Measurements from ENCODE around the gene EEF1AKMT1.

The EEF1AKMT1 gene

DNA sequence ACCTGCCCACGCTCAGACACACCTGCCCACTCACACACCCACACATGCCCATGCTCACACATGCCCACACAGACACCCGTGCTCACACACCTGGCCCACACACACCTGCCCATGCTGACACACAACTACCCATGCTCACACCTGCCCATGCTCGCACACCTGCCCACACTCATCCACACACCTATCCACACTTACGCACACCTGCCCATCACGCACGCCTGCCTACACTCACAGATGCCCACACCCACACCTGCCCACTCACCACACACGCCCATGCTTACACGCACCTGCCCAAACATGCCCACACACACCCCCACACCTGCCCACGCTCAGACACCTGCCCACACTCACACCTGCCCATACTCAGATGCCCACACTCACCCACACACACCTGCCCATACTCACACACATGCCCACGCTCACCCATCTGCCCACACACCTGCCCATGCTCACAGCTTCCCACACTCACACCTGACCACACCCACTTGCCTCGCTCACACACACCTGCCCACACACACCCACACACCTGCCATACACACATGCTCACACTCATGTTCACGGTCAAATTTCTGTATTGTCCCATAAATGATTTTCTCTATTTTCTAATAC lies 54.7 kb downstream of the EEF1AKMT1 start:
- no peaks in the 10 kb centered on the region for H3K9me3 ChIP-seq (ENCODE audit: insufficient read depth, low read length)
- no peaks in the 10 kb centered on the region for H3K36me3 ChIP-seq (replicated peaks; ENCODE audit: low read depth, low read length)
- no peak overlapping the region for H3K4me2 ChIP-seq (ENCODE audit: low read length)
- H3K4me1 ChIP-seq (ENCODE audit: low read length), result no peaks in the 10 kb centered on the region
- H2AFZ ChIP-seq (ENCODE audit: low read depth, low read length), result no peak overlapping the region
- TF ChIP-seq, protein P1, sequence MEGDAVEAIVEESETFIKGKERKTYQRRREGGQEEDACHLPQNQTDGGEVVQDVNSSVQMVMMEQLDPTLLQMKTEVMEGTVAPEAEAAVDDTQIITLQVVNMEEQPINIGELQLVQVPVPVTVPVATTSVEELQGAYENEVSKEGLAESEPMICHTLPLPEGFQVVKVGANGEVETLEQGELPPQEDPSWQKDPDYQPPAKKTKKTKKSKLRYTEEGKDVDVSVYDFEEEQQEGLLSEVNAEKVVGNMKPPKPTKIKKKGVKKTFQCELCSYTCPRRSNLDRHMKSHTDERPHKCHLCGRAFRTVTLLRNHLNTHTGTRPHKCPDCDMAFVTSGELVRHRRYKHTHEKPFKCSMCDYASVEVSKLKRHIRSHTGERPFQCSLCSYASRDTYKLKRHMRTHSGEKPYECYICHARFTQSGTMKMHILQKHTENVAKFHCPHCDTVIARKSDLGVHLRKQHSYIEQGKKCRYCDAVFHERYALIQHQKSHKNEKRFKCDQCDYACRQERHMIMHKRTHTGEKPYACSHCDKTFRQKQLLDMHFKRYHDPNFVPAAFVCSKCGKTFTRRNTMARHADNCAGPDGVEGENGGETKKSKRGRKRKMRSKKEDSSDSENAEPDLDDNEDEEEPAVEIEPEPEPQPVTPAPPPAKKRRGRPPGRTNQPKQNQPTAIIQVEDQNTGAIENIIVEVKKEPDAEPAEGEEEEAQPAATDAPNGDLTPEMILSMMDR (IDR thresholded peaks at IDR 0.05; ENCODE audit: low read depth, low read length), result no peak
- no peak for TF ChIP-seq EZH2phosphoT487 (IDR thresholded peaks at IDR 0.05; ENCODE audit: low read depth)
- no peaks in the 10 kb centered on the region for H3K79me2 ChIP-seq (ENCODE audit: low read length)
- no peak overlapping the region for H3K9ac ChIP-seq (ENCODE audit: low read length)
- H3K4me3 ChIP-seq (ENCODE audit: low read length), result no peak overlapping the region
- H4K20me1 ChIP-seq (ENCODE audit: insufficient read depth, low read length), result no peaks in the 10 kb centered on the region
- H3K27me3 ChIP-seq (ENCODE audit: low read depth, low read length), result no peaks in the 10 kb centered on the region
- no peak overlapping the region for H3K27ac ChIP-seq (ENCODE audit: low read length)

DNA sequence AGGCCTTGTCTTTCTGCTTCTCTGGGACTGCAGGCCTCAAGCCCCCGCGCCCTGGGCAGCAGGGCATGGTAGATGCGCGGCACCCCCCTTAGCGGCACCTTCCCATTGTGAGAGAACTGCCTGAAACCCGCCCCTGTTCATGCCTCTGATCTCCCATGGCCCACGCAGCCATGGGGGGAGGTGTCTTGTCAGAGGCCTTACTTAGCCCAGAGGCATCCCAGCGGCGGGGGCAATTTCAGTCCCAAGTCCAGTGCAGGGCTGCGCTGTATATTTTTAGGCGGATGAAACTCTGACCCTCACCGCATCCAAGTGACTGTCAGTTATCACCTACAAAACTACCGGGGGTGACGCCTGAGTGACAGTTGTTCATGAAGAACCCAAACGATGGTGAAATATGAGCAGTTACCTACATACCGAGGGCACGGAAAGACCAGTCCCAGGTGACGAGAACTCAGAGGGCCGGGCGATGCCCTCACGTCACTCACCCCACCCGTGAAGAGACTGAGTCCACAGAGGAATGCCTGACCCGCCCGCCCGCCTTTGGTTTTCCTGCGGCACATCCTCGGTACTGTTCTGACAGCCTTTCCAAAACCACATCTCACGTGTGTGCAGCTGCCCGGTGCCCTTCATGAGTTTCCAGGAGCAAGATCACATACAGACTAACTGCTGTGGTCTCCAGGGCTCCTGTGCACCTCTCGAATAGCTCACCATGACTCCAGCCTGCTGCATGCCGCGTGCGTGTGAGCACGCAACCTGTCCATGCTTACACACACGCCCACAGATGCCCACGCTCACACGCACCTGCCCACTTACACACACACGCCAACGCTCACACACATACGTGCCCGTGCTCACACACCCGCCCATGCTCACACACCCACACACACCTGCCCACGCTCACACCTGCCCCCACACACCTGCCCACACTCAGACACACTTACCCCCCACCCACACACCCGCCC lies 55.9 kb downstream of the EEF1AKMT1 start:
- TF ChIP-seq EZH2phosphoT487 (IDR thresholded peaks at IDR 0.05; ENCODE audit: low read depth), result no peak
- TF ChIP-seq, protein P1 (IDR thresholded peaks at IDR 0.05; ENCODE audit: low read depth, low read length), result no peak
- peaks cover 5% of the 10 kb centered on the region; the same call in 1 of the 2 replicates for H3K4me1 ChIP-seq (ENCODE audit: low read length)

DNA sequence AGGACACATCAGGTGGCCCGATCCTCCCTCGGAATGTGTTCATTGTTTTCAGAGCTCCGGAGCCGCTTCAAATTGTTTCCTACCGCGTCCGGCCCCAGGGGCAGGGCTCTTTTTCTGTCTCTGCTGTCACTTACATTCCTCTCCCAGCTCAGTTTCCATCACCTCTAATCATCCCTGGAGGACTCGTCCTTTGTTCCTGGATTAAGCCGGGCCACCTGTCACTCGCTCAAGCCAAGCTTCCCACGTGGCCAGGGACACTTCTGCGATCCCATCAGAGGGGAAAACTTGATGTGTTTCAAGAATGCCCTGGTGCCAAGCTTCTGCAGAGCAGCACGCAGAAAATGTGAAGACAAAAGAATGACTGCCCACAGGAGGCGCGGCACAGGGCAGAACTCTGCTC lies 56.8 kb downstream of the EEF1AKMT1 start:
- Histone ChIP-seq H3K4me3 (ENCODE audit: low read length) (no peak overlapping the region), H4K20me1 (ENCODE audit: insufficient read depth, low read length) (no peaks in the 10 kb centered on the region), H3K36me3 (replicated peaks; ENCODE audit: low read depth, low read length) (no peaks in the 10 kb centered on the region), H3K27me3 (ENCODE audit: low read depth, low read length) (peaks cover 8% of the 10 kb centered on the region), H3K27ac (ENCODE audit: low read length) (no peak overlapping the region), H3K79me2 (ENCODE audit: low read length) (no peaks in the 10 kb centered on the region), H3K9ac (ENCODE audit: low read length) (no peak overlapping the region), H3K9me3 (ENCODE audit: insufficient read depth, low read length) (no peaks in the 10 kb centered on the region), H3K4me2 (ENCODE audit: low read length) (no peak overlapping the region), H2AFZ (ENCODE audit: low read depth, low read length) (no peak overlapping the region), H3K4me1 (ENCODE audit: low read length) (peaks cover 7% of the 10 kb centered on the region; the same call in 1 of the 2 replicates)
- TF ChIP-seq, protein P1 (IDR thresholded peaks at IDR 0.05; ENCODE audit: low read depth, low read length), result no peak
- TF ChIP-seq EZH2phosphoT487 (IDR thresholded peaks at IDR 0.05; ENCODE audit: low read depth), result no peak

More for the DNA sequence above, 55.9 kb downstream of the EEF1AKMT1 start:
- Histone ChIP-seq H3K4me2 (ENCODE audit: low read length) (no peak overlapping the region), H3K9ac (ENCODE audit: low read length) (no peak overlapping the region), H3K9me3 (ENCODE audit: insufficient read depth, low read length) (no peaks in the 10 kb centered on the region), H3K27ac (ENCODE audit: low read length) (no peak overlapping the region), H3K36me3 (replicated peaks; ENCODE audit: low read depth, low read length) (no peaks in the 10 kb centered on the region), H3K27me3 (ENCODE audit: low read depth, low read length) (peaks cover 8% of the 10 kb centered on the region), H4K20me1 (ENCODE audit: insufficient read depth, low read length) (no peaks in the 10 kb centered on the region), H3K4me3 (ENCODE audit: low read length) (no peak overlapping the region), H3K79me2 (ENCODE audit: low read length) (no peaks in the 10 kb centered on the region), H2AFZ (ENCODE audit: low read depth, low read length) (no peak overlapping the region)

DNA sequence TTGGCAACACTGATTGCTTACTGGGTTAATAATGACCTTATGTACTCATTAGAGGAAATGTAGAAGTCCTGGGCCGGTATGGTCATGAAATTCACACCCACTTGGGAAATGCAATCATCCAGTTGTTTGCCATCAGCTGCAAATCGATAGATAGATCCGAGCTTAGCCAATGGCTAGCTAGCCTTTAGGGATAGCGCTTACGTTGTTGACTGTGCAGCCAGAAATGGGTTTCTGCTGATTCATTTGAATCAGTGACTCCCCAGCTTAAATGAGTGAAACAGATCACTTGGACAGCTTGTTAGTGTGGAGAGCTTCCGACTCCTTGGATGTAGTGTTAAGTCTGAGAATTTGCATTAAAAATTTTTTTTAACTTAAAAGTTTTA lies 58.4 kb downstream of the EEF1AKMT1 start:
- no peak overlapping the region for H3K4me3 ChIP-seq (ENCODE audit: low read length)
- H3K79me2 ChIP-seq (ENCODE audit: low read length), result no peaks in the 10 kb centered on the region
- peaks cover 8% of the 10 kb centered on the region for H3K27me3 ChIP-seq (ENCODE audit: low read depth, low read length)
- no peaks in the 10 kb centered on the region for H4K20me1 ChIP-seq (ENCODE audit: insufficient read depth, low read length)
- H3K4me1 ChIP-seq (ENCODE audit: low read length), result peaks cover 7% of the 10 kb centered on the region; the same call in 1 of the 2 replicates
- no peak for TF ChIP-seq EZH2phosphoT487 (IDR thresholded peaks at IDR 0.05; ENCODE audit: low read depth)
- TF ChIP-seq, protein P1 (IDR thresholded peaks at IDR 0.05; ENCODE audit: low read depth, low read length), result no peak
- H3K4me2 ChIP-seq (ENCODE audit: low read length), result no peak overlapping the region
- no peaks in the 10 kb centered on the region for H3K9me3 ChIP-seq (ENCODE audit: insufficient read depth, low read length)
- no peak overlapping the region for H3K9ac ChIP-seq (ENCODE audit: low read length)
- H2AFZ ChIP-seq (ENCODE audit: low read depth, low read length), result no peak overlapping the region
- H3K27ac ChIP-seq (ENCODE audit: low read length), result no peak overlapping the region
- no peaks in the 10 kb centered on the region for H3K36me3 ChIP-seq (replicated peaks; ENCODE audit: low read depth, low read length)

Measured in OCI-LY3 (cell line).